NCI-H69 (cell line): ENCODE measurements around the gene KRT16.
"Not testable (repeated sequence)": the region's sequence is repeated elsewhere in the genome, so short reads cannot be mapped to it uniquely, and the experiment has no call there.

Source experiments
- DNase-seq: peaks from one replicate; lab custom pipeline; 2025; lab: John Stamatoyannopoulos, UW

Gene KRT16

GRCh38 chr17:41627316-41628072 lies 14.9 kb upstream of the KRT16 start:
- no peak for DNase-seq

- not testable (repeated sequence) for DNase-seq
Measured at GRCh38 chr17:41626914-41627295, 14.3 kb upstream of the KRT16 start.

- DNase-seq: not testable (repeated sequence)
Measured at GRCh38 chr17:41626028-41626913, 13.7 kb upstream of the KRT16 start.

- DNase-seq: no peak
Measured at GRCh38 chr17:41625602-41626001, 13.0 kb upstream of the KRT16 start.

GRCh38 chr17:41624208-41625101 lies 11.9 kb upstream of the KRT16 start, which contains the start of gene KRT17:
Gene KRT17 (minus strand): TSS chr17:41624575. CDS start chr17:41624509, 66 bp downstream.
- peak; percentile 35 for DNase-seq

GRCh38 chr17:41623184-41623861 lies 10.8 kb upstream of the KRT16 start:
- not testable (repeated sequence) for DNase-seq

- not testable (repeated sequence) for DNase-seq
Measured at GRCh38 chr17:41622340-41623183, 10.0 kb upstream of the KRT16 start.

GRCh38 chr17:41621916-41622315 lies 9.3 kb upstream of the KRT16 start:
- no peak for DNase-seq

GRCh38 chr17:41621435-41621817 lies 8.9 kb upstream of the KRT16 start:
- DNase-seq: not testable (repeated sequence)

- no peak for DNase-seq
Measured at GRCh38 chr17:41620583-41621434, 8.2 kb upstream of the KRT16 start.

- not testable (repeated sequence) for DNase-seq
Measured at GRCh38 chr17:41619927-41620582, 7.5 kb upstream of the KRT16 start.

GRCh38 chr17:41619036-41619926 lies 6.7 kb upstream of the KRT16 start:
- no peak for DNase-seq

GRCh38 chr17:41618341-41619035 lies 5.9 kb upstream of the KRT16 start:
- no peak for DNase-seq

- DNase-seq: peak; percentile 32
Measured at GRCh38 chr17:41617698-41618097, 5.1 kb upstream of the KRT16 start.

GRCh38 chr17:41617136-41617535 lies 4.6 kb upstream of the KRT16 start:
- DNase-seq: no peak

- not testable (repeated sequence) for DNase-seq
Measured at GRCh38 chr17:41616486-41616885, 3.9 kb upstream of the KRT16 start.

GRCh38 chr17:41615454-41615853 lies 2.9 kb upstream of the KRT16 start:
- peak; percentile 85 for DNase-seq
